NCI-H2171 (cell line): ENCODE measurements around the gene GADD45B.
"Not testable (repeated sequence)": the region's sequence is repeated elsewhere in the genome, so short reads cannot be mapped to it uniquely, and the experiment has no call there.

ENCODE experiments used
- DNase-seq: peaks from one replicate; lab custom pipeline; 2025; lab: John Stamatoyannopoulos, UW

GADD45B gene

GRCh38 chr19:2488405-2488941 lies 12.5 kb downstream of the GADD45B start:
- no peak for DNase-seq

- no peak for DNase-seq
These were observed 13.2 kb downstream of the GADD45B start for GRCh38 chr19:2488942-2489731.

- DNase-seq: no peak
These were observed 14.7 kb downstream of the GADD45B start for GRCh38 chr19:2490659-2491058.

GRCh38 chr19:2491130-2491801 lies 15.3 kb downstream of the GADD45B start:
- DNase-seq: peak; percentile 64

GRCh38 chr19:2492870-2493269 lies 16.9 kb downstream of the GADD45B start:
- DNase-seq: no peak

GRCh38 chr19:2493448-2493847 lies 17.5 kb downstream of the GADD45B start:
- not testable (repeated sequence) for DNase-seq

GRCh38 chr19:2494084-2494446 lies 18.1 kb downstream of the GADD45B start:
- no peak for DNase-seq

- DNase-seq: no peak
These were observed 18.7 kb downstream of the GADD45B start for GRCh38 chr19:2494447-2495129.

- no peak for DNase-seq
These were observed 19.3 kb downstream of the GADD45B start for GRCh38 chr19:2495130-2495641.

- no peak for DNase-seq
These were observed 19.9 kb downstream of the GADD45B start for GRCh38 chr19:2495651-2496316.

- no peak for DNase-seq
These were observed 21.3 kb downstream of the GADD45B start for GRCh38 chr19:2497186-2497585.

GRCh38 chr19:2500156-2500555 lies 24.2 kb downstream of the GADD45B start:
- no peak for DNase-seq

GRCh38 chr19:2500841-2501261 lies 24.9 kb downstream of the GADD45B start:
- DNase-seq: no peak

GRCh38 chr19:2503521-2504109 lies 27.7 kb downstream of the GADD45B start:
- DNase-seq: no peak

- not testable (repeated sequence) for DNase-seq
These were observed 30.7 kb downstream of the GADD45B start for GRCh38 chr19:2506656-2507055.

GRCh38 chr19:2507109-2507508 lies 31.2 kb downstream of the GADD45B start:
- peak; percentile 82 for DNase-seq

GRCh38 chr19:2509096-2509495 lies 33.2 kb downstream of the GADD45B start:
- no peak for DNase-seq

GRCh38 chr19:2511570-2511969 lies 35.6 kb downstream of the GADD45B start:
- DNase-seq: no peak

- DNase-seq: no peak
These were observed 36.1 kb downstream of the GADD45B start for GRCh38 chr19:2511991-2512390.

GRCh38 chr19:2512523-2513431 lies 36.9 kb downstream of the GADD45B start:
- no peak for DNase-seq
